T-helper 1 cell treated with Interleukin-12 subunit alpha and Interleukin-12 subunit beta and Interleukin-4 antibody, amounts not matched to agents 30 μg/mL and 1 μg/mL, for 36 hours (primary cell): ENCODE measurements around the gene VAV2.
"Not testable (repeated sequence)": the region's sequence is repeated elsewhere in the genome, so short reads cannot be mapped to it uniquely, and the experiment has no call there.

Source experiments
- H3K27ac Mint-ChIP-seq: one replicate; pipeline ENCODE4 v1.8.0; 2021; ENCODE audit warnings: mild to moderate bottlenecking, mixed read lengths
- H3K27me3 Mint-ChIP-seq: one replicate; pipeline ENCODE4 v1.8.0; 2021; ENCODE audit warnings: low read depth, mixed read lengths
- H3K36me3 Mint-ChIP-seq: one replicate; pipeline ENCODE4 v1.8.0; 2021; ENCODE audit warnings: low read depth, mixed read lengths
- H3K4me1 Mint-ChIP-seq: one replicate; pipeline ENCODE4 v1.8.0; 2021; ENCODE audit warnings: low read depth, mixed read lengths
- H3K4me3 Mint-ChIP-seq: one replicate; pipeline ENCODE4 v1.8.0; 2021; ENCODE audit warnings: mild to moderate bottlenecking, moderate library complexity, mixed read lengths
- H3K9me3 Mint-ChIP-seq: one replicate; pipeline ENCODE4 v1.8.0; 2021; ENCODE audit warnings: mixed read lengths

VAV2 gene

GRCh38 chr9:133758228-133758627 is 233.9 kb downstream of the VAV2 start:
- Mint-ChIP-seq H3K27ac (no peak overlapping the region), H3K4me1 (no peaks in the 10 kb centered on the region), H3K9me3 (no peaks in the 10 kb centered on the region), H3K4me3 (no peak overlapping the region), H3K36me3 (no peaks in the 10 kb centered on the region), H3K27me3 (peaks cover 4% of the 10 kb centered on the region)

GRCh38 chr9:133754688-133755227 is 237.4 kb downstream of the VAV2 start:
- no peaks in the 10 kb centered on the region for H3K36me3 Mint-ChIP-seq
- H3K4me1 Mint-ChIP-seq: peaks cover 2% of the 10 kb centered on the region
- no peak overlapping the region for H3K4me3 Mint-ChIP-seq
- H3K27ac Mint-ChIP-seq: no peak overlapping the region
- H3K9me3 Mint-ChIP-seq: no peaks in the 10 kb centered on the region
- H3K27me3 Mint-ChIP-seq: peaks cover 12% of the 10 kb centered on the region

GRCh38 chr9:133754187-133754586 is 237.9 kb downstream of the VAV2 start:
- Mint-ChIP-seq H3K27me3 (peaks cover 16% of the 10 kb centered on the region), H3K27ac (no peak overlapping the region), H3K9me3 (no peaks in the 10 kb centered on the region), H3K4me1 (peaks cover 2% of the 10 kb centered on the region), H3K36me3 (no peaks in the 10 kb centered on the region), H3K4me3 (no peak overlapping the region)

GRCh38 chr9:133752739-133753446 is 239.2 kb downstream of the VAV2 start:
- no peak overlapping the region for H3K4me3 Mint-ChIP-seq
- no peaks in the 10 kb centered on the region for H3K9me3 Mint-ChIP-seq
- H3K4me1 Mint-ChIP-seq: peaks cover 2% of the 10 kb centered on the region
- H3K27me3 Mint-ChIP-seq: peaks cover 25% of the 10 kb centered on the region
- no peaks in the 10 kb centered on the region for H3K36me3 Mint-ChIP-seq
- no peak overlapping the region for H3K27ac Mint-ChIP-seq

- peaks cover 2% of the 10 kb centered on the region for H3K4me1 Mint-ChIP-seq
- peaks cover 35% of the 10 kb centered on the region for H3K27me3 Mint-ChIP-seq
- H3K4me3 Mint-ChIP-seq: no peak overlapping the region
- H3K9me3 Mint-ChIP-seq: no peaks in the 10 kb centered on the region
- H3K36me3 Mint-ChIP-seq: no peaks in the 10 kb centered on the region
- no peak overlapping the region for H3K27ac Mint-ChIP-seq
These were observed 241.0 kb downstream of the VAV2 start for GRCh38 chr9:133750982-133751649.

DNA sequence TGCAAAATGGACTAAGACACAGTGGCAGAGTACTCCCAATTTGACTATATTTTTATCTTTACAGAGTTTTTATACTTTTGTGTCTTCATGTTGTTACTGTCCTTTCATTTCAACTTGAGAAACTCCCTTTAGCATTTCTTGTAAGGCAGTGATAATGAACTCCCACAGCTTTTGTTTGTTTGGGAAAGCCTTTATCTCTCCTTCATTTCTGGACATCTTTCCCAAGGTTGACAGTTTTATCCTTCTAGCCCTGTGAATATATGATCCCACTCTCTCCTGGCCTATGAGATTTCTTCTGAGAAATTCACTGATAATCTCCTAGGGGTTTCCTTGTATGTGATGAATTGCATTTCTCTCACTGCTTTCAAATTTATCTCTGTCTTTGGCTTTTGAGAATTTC is 244.8 kb downstream of the VAV2 start:
- H3K4me3 Mint-ChIP-seq: no peak overlapping the region

DNA sequence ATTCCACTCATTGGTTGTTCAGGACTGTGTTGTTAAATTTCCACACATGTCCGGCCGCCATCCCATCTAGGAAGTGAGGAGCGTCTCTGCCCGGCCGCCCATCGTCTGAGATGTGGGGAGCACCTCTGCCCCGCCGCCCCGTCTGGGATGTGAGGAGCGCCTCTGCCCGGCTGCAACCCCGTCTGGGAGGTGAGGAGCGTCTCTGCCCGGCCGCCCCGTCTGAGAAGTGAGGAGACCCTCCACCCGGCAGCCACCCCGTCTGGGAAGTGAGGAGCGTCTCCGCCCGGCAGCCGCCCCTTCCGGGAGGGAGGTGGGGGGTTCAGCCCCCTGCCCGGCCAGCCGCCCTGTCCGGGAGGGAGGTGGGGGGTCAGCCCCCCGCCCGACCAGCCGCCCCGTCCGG is 247.6 kb downstream of the VAV2 start:
- H3K9me3 Mint-ChIP-seq, H3K4me1 Mint-ChIP-seq, H3K27ac Mint-ChIP-seq, H3K36me3 Mint-ChIP-seq, H3K4me3 Mint-ChIP-seq: not testable (repeated sequence)
- peaks cover 27% of the 10 kb centered on the region for H3K27me3 Mint-ChIP-seq

More for the DNA sequence above, 244.8 kb downstream of the VAV2 start:
- no peaks in the 10 kb centered on the region for H3K36me3 Mint-ChIP-seq
- H3K27me3 Mint-ChIP-seq: peaks cover 35% of the 10 kb centered on the region
- H3K27ac Mint-ChIP-seq: no peak overlapping the region
- no peaks in the 10 kb centered on the region for H3K4me1 Mint-ChIP-seq
- no peaks in the 10 kb centered on the region for H3K9me3 Mint-ChIP-seq

- no peaks in the 10 kb centered on the region for H3K4me1 Mint-ChIP-seq
- no peaks in the 10 kb centered on the region for H3K36me3 Mint-ChIP-seq
- H3K4me3 Mint-ChIP-seq: no peak overlapping the region
- H3K9me3 Mint-ChIP-seq: no peaks in the 10 kb centered on the region
- no peak overlapping the region for H3K27ac Mint-ChIP-seq
- H3K27me3 Mint-ChIP-seq: peaks cover 15% of the 10 kb centered on the region
These were observed 249.2 kb downstream of the VAV2 start for GRCh38 chr9:133742849-133743444.

DNA sequence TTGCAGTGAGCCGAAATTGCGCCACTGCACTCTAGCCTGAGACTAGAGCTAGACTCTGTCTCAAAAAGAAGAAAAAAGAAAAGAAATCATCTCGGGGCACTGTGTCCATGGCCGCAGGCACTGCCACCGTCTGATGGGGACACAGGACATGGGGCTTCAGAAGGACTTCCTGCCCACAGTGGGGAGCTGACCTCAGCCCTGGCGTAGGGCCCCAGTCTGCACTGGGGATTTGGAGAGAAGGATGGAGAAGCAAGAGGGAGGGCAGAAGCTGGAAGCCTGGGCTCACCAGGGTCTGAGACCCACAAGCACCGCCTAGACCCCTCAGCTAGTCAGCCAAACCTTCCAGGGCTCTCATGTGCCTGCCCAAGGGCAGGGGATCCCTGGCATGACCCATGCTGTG is 249.9 kb downstream of the VAV2 start:
- peaks cover 8% of the 10 kb centered on the region for H3K27me3 Mint-ChIP-seq
- no peaks in the 10 kb centered on the region for H3K4me1 Mint-ChIP-seq
- no peak overlapping the region for H3K4me3 Mint-ChIP-seq
- no peaks in the 10 kb centered on the region for H3K36me3 Mint-ChIP-seq
- H3K9me3 Mint-ChIP-seq: no peaks in the 10 kb centered on the region
- H3K27ac Mint-ChIP-seq: no peak overlapping the region

DNA sequence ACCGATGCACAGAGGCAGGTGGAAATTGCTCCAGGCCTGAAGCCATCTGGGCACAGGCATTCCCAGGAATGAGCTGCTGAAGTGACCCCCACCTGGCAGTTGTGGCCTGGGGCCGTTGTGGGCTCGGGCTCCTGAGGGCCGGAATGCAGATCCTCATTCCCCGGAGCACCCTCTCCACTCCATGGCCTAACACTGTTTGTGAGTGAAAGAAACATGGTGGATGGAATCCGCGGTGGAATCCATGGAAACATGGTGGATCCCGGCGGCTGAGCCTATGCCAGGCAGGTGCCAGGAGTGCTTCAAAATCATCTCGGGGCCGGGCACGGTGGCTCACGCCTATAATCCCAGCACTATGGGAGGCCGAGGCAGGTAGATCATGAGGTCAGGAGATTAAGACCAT is 250.4 kb downstream of the VAV2 start:
- H3K4me1 Mint-ChIP-seq: no peaks in the 10 kb centered on the region
- no peaks in the 10 kb centered on the region for H3K9me3 Mint-ChIP-seq
- no peak overlapping the region for H3K4me3 Mint-ChIP-seq
- H3K36me3 Mint-ChIP-seq: no peaks in the 10 kb centered on the region
- no peak overlapping the region for H3K27ac Mint-ChIP-seq
- peaks cover 4% of the 10 kb centered on the region for H3K27me3 Mint-ChIP-seq

DNA sequence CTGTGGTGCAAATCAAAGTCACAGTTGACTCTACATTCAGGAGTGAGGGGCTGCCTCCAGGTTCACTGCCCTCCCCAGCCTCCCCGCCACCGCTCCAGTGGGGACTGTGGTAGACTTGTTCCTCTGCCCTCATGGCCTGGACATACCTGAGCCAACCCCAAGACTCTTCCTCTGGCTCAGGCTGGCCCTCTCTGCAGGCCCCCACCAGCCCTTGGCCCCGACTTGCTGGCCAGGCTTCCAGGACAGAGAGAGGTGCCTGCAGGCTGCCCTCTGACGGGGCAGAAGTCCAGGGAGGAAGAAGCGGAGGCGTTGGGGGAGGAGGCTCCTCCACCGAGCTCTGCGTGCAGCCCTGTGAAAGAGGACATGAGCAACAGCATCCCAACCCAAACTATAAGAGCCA is 251.2 kb downstream of the VAV2 start:
- H3K4me1 Mint-ChIP-seq: no peaks in the 10 kb centered on the region
- no peaks in the 10 kb centered on the region for H3K9me3 Mint-ChIP-seq
- no peaks in the 10 kb centered on the region for H3K36me3 Mint-ChIP-seq
- no peak overlapping the region for H3K4me3 Mint-ChIP-seq
- peaks cover 4% of the 10 kb centered on the region for H3K27me3 Mint-ChIP-seq
- H3K27ac Mint-ChIP-seq: peak overlapping the region; percentile 60

DNA sequence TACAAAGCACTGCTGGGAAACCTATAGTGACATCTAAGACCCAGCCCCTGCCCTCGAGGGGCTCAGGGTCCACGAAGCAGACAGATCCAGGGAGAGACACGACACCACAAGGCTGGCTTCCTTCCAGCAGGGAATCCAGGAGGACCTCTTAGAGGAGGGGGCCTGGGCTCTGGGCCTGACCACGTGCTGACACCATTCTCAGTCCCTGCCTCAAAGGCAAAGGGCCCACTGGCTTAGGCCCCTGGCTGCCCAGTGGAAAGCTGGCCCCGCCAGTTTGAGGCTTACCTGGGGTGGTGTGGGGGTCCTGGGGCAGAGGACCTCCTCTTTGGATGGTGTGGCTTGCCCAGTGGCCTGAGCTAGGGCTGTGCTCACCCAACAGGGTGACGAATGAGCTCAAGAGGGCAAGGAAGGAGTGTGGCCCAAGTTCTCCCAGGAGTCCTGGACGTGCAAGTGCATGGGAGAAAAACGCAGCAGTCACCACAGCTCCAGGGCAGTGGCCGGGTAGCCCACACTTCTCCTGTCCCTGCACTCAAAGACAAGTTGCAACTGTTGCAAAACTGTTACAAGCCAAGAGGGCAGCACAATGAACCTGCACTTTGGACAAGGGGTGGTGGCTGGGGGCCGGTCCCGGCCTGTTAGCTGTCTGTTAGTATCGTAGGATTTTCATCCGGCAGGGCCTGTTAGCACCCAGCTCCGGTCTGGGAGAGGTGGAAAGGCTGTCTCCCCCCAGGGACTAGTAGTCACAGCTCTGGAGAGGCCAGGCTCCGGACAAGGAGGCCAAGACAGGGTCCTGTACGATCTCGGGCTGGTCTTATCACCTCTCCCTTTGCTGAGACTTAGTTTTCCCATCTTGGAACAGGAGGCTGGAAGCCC is 252.5 kb downstream of the VAV2 start:
- H3K4me3 Mint-ChIP-seq: no peak overlapping the region
- no peaks in the 10 kb centered on the region for H3K4me1 Mint-ChIP-seq
- H3K9me3 Mint-ChIP-seq: no peaks in the 10 kb centered on the region
- no peaks in the 10 kb centered on the region for H3K36me3 Mint-ChIP-seq
- H3K27ac Mint-ChIP-seq: no peak overlapping the region
- H3K27me3 Mint-ChIP-seq: peaks cover 4% of the 10 kb centered on the region

DNA sequence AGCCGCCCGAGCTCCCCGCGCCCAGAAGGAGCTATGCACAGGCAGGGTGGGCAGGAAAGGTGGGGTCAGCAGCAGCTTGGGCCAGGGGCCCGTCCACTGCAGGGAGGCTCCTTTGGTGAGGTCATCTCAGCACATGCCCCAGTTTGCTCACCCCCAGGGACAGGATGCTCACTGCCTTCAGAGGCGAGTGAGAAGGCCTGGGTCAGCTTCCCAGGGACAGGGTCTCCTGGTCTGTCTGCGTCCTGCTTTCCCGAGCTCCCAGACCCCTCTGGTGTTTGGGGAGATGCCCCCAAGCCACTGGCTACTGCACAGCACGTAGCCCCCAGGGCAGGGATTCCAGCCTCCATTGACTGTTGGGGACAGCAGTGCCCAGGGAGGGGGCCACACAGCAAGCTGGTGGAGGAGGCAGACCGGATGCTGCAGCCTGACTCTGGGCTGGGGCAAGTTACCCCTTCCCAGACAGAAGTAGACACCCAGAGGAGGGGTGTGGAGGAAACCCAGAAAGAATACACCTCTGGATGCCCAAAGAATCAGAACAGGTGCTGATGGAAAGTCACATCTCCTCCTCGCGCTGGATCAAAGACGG is 253.4 kb downstream of the VAV2 start:
- no peaks in the 10 kb centered on the region for H3K4me1 Mint-ChIP-seq
- no peak overlapping the region for H3K4me3 Mint-ChIP-seq
- no peak overlapping the region for H3K27ac Mint-ChIP-seq
- H3K36me3 Mint-ChIP-seq: no peaks in the 10 kb centered on the region
- no peaks in the 10 kb centered on the region for H3K27me3 Mint-ChIP-seq
- no peaks in the 10 kb centered on the region for H3K9me3 Mint-ChIP-seq
